Gastroesophageal sphincter (tissue), 3 donors: ENCODE results near the gene NR3C2.

Experiments
- CTCF ChIP-seq, 4 experiments: fragments of 200-600 bp in 2 of 4; fragments of 450-650 bp in 2 of 4; sonication (generic) in 1 of 4; IDR thresholded peaks; one replicate each; pipeline ENCODE4 v1.5.1; 2017 to 2019; ENCODE audit warnings: antibody characterized with exemption in 4 of 4, mild to moderate bottlenecking in 2 of 4, moderate library complexity in 2 of 4
- EP300 ChIP-seq: sonication (generic); formaldehyde crosslinking; IDR thresholded peaks from one replicate; pipeline ENCODE4 v1.6.1; 2017; ENCODE audit warnings: antibody characterized with exemption, mild to moderate bottlenecking
- POLR2A ChIP-seq, 2 donors: fragments of 450-650 bp; IDR thresholded peaks; one replicate each; pipeline ENCODE4 v1.6.1; 2017; ENCODE audit warnings: antibody characterized with exemption in 2 of 2, mild to moderate bottlenecking in 2 of 2, moderate library complexity in 1 of 2
- POLR2AphosphoS5 ChIP-seq: sonication (generic); formaldehyde crosslinking; IDR thresholded peaks from one replicate; pipeline ENCODE4 v1.6.1; 2017; ENCODE audit warnings: antibody characterized with exemption

GRCh38 chr4:148243837-148244236, 198.4 kb downstream of the NR3C2 start:
- no peak for TF ChIP-seq CTCF (IDR thresholded peaks at IDR 0.05)
- no peak for TF ChIP-seq POLR2A (IDR thresholded peaks at IDR 0.05)
- TF ChIP-seq EP300, result no peak
- TF ChIP-seq POLR2AphosphoS5, result no peak
